ENCODE results near the gene DISP3.

The DISP3 gene

GRCh38 chr1:11515368-11516300, 36.7 kb downstream of the DISP3 start:
- no peak for DNase-seq (ENCODE audit: low spot score)

GRCh38 chr1:11516961-11517635, 38.1 kb downstream of the DISP3 start:
- no peak for DNase-seq (ENCODE audit: low spot score)

DNA sequence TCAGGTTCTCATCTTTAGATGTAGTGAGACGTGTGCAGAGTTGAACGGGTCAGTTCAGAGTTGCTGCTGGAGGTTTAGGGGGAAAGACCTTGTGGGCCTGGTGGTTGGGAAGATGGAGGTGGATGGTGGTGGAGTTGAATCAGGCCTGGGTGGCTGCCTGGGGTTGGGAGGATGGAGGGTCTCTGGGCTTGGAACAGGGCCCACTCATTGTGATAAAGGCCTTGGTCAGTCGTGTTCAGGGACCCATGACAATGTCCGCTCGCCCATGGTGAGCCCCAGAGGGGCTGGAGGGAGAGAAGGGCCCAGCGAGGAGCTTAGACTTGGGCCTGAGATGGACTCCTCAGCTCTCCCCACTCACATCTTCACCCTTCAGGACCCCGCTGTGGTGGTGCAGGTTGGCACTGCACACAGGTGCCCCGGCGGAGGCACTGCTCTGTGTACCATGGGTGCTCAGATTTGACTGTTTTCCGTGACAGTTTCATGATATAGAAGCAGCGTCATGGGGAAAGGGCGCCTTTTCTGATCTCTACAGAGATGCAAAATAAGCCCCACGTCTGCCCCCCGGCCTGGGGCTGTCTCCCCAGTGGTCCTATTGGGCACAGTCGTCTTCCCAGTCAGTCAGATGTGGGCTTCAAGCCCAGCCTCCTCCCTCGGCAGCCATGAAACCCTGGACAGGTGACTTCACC, 39.2 kb downstream of the DISP3 start:
- no peak for DNase-seq (ENCODE audit: low spot score)

- no peak for DNase-seq (ENCODE audit: low spot score)
These were observed 40.1 kb downstream of the DISP3 start for GRCh38 chr1:11518791-11519628.

- DNase-seq (ENCODE audit: low spot score): no peak
These were observed 40.7 kb downstream of the DISP3 start for GRCh38 chr1:11519629-11520031.

- no peak for DNase-seq (ENCODE audit: low spot score)
These were observed 41.7 kb downstream of the DISP3 start for GRCh38 chr1:11520531-11521233.

DNA sequence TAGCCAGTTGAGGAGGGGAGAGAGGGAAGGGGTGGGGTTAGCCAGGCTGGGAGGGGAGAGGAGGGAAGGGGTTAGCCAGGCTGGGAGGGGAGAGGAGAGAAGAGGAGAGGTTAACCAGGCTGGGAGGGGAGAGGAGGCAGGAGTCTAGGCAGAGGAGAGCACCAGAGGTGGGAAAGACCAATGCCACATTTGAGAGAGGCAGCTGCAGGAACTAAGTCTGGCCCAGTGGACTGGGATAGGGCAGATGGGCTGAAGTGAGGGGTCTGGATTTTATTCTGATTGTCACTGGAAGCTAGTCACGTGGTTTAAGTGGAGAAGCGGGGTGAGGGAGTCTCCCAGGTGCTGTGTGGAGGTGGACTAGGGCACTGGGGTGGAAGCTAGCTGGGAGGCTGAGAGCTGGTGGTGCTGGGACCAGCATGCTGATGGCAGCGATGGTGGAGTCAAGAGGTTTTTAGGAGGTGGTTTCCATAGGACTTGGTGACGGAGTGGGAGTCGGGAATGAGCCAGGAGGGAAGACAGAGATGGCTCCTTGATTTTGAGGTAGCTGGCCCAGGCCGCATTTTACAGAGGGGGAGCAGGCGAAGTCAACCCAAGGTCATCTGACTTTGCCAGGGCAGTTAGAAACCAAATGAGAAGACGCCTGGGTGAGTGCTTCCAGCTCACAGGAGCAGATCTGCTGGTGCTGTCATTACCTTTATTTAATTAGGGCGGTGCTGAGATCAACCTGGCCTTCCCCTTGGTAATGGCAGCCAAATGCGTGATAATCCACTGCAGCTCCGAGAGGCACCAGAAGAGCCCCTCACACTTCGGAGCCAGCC, 42.8 kb downstream of the DISP3 start:
- DNase-seq (ENCODE audit: low spot score): peak; percentile 82

DNA sequence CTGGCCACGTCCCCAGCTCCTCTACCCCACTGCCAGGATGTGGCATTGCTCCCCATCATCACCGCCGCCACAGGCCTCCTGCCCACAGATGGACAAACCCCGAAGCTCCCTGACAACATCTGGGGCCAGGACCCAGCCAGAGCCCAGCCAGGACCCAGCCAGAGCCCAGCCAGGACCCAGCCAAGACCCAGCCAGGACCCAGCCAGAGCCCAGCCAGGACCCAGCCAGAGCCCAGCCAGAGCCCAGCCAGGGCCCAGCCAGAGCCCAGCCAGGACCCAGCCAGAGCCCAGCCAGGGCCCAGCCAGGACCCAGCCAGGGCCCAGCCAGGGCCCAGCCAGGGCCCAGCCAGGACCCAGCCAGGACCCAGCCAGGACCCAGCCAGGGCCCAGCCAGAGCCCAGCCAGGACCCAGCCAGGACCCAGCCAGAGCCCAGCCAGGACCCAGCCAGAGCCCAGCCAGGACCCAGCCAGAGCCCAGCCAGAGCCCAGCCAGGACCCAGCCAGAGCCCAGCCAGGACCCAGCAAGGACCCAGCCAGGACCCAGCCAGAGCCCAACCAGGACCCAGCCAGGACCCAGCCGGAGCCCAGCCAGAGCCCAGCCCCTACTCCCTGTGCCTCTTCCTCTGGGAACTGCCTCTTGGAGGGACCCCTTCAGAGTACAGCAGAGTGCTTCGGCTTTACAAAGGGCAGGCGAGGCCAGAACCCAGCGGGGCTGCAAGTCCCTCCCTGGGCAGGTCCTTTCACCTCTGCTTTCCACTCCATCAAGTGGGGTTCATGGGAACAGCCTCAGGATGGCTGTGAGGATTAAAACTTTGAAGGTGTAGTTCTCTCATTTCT, 43.7 kb downstream of the DISP3 start:
- DNase-seq (ENCODE audit: low spot score): no peak

DNA sequence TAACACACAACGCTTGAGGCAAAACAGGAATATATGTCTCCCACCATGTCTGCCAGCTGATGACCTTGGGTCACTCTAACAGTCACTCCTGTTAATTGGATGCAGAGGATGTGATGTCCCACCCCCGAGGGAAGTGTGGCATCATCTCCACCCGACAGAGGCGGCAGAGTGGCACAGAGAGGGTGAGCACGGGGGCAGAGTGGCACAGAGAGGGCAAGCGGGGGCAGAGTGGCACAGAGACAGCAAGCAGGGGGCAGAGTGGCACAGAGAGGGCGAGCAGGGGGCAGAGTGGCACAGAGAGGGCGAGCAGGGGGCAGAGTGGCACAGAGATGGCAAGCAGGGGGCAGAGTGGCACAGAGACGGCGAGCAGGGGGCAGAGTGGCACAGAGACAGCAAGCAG, 44.3 kb downstream of the DISP3 start:
- DNase-seq (ENCODE audit: low spot score): no peak

DNA sequence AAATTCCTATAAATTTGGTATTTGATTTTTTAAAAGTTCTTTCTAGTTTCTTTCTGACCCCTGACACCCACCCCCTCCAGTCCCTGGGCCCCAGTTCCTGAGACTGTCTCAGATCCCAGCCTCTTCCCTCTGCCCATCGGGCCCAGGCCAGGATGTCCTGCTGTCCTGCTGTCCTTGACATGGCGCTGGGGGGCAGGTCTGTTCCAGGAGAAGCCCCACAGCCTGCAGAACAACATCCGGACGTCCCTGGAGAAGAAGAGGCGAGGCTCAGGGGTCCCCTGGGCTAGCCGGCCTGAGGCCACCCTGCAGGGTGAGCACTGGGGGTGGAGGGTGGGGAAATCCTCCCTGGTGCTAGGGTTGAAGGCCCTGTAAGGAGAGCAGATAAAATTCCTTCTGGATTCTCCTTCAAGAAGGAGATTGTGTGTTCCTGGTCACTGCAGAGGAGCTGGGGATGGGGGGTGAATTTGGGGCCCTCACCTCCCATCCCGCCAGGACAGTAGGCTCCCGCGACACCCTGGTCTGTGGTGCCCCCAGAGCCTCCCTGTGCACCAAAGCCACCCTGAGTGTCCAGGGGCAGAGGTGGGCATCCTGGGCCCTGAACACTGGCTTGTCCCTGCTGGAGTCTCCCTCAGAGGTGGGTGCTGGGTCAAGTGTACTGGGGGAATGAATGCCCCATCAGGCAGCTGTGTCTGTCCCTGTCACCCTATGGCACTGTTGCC, 45.0 kb downstream of the DISP3 start:
- no peak for DNase-seq (ENCODE audit: low spot score)

GRCh38 chr1:11524465-11525150, 45.7 kb downstream of the DISP3 start:
- DNase-seq (ENCODE audit: low spot score): no peak

DNA sequence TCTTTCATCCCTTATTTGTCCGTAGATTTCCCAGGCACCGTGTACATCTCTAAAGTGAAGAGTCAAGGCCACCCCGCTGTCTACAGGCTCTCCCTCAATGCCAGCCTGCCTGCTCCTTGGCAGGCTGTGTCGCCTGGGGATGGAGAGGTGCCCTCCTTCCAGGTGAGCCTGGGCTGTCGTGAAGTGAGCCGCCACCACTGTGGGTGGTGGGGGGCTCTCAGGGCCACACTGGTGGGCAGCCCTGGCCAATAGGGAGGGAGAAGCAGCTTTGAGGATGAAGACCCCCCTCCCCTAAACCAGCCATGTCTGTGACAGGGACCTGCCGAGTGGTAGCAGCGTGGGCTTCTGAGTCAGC, 46.2 kb downstream of the DISP3 start:
- DNase-seq (ENCODE audit: low spot score): no peak

- no peak for DNase-seq (ENCODE audit: low spot score)
These were observed 46.6 kb downstream of the DISP3 start for GRCh38 chr1:11525516-11525915.

DNA sequence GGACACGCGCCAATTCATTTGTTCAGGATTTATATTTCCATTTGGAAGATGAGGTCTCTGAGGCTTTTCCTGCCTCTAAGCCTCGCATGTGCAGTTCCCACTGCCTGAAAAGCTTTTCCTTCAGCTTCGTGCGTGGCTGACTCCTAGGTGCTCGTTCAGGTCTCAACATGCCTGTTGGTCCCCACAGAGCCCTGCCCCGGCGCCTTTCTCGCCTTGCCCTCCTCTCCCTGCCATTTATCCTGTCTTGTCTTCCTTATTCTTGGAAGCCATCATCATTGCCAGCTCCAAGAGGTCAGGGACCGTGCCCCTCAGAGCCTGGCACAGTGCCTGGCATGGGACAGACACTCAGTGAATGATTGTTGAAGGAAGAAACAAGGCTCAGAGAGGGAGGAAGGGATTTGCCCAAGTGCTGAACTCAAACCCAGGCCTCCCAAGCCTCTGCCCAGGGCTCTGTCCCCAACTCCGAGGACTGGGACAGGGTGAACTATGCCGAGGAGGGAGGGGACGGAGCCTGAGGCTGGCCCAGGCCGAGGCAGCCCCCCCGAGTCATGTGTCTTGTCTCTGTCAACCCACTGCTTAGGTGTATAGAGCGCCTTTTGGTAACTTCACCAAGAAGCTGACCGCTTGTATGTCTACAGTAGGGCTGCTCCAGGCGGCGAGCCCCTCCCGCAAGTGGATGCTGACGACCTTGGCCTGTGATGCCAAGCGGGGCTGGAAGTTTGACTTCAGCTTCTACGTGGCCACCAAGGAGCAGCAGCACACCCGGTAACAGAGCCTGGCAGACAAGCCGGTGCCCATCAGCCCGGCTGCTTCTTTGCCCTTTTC, 47.3 kb downstream of the DISP3 start:
- no peak for DNase-seq (ENCODE audit: low spot score)

DNA sequence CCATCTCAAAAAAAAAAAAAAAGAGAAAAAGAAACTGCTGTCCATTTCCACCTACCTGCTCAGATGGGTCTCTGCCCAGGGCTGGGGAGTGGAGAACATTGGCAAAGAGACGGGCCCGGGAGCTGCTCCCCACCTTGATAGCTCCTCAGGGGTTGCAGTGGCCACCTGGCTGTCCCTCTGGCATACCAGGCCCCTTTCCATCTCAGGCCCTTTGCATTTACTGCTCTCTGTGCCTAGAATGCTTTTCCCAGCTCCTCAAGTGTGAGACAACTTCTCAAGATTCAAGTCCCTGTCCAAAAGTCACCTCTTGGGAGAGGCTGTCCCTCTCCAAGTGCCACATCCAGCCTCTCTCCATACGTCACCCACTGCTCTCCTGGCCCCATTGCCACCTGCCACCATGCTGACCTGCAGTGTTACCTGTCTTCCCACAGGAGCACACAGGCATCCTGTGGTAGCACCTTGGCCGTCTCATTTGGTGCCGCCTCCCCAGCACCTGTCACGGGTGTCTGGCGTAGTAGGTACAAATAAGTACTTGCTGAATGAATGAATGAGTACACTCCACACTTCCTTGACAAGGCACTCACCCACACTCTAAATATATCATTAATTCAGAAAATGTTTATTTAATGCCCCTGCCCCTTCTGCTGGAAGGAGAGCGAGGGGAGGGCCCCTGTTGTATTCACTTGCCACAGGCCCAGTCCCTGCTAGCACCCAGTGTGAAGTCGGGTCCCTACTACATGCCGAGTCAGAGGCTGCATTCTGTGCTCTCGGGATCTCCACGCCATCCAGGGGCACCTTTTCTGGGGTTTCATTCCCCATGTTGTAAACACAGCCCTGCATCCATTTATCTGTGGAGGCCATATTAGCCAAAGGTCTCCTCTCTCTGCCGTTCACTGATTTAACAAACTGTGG, 48.8 kb downstream of the DISP3 start:
- no peak for DNase-seq (ENCODE audit: low spot score)
